IMR-90 (cell line): ENCODE data around the gene COL4A3. TPM values are rescaled to one million over a fixed set of nuclear protein-coding genes. Genes with fewer than 3 reads are reported as not detected.

Experiments
- ATAC-seq: fragments of 200-7000 bp; cut with Tn5 transposase; 2 replicates; pipeline ENCODE4 v1.9.1; 2020; ENCODE audit warnings: low read depth, mild to moderate bottlenecking, moderate library complexity
- BruUV-seq: library from RNA; stranded (reverse); fragments of 400-500 nt; replicated peaks from 2 replicates; lab custom pipeline; 2021; lab: Mats Ljungman, UMichigan
- CTCF ChIA-PET: fragments of 300-600 bp; formaldehyde crosslinking; extraction: SDS; loops from one replicate; lab custom pipeline; 2021; ENCODE audit warnings: antibody characterized with exemption; lab: Yijun Ruan, JAX
- POLR2A ChIA-PET: fragments of 300-600 bp; sonication (Branson Sonifier 250); formaldehyde crosslinking; loops from one replicate; lab custom pipeline; 2022; ENCODE audit warnings: antibody characterized with exemption; ENCODE audit not compliant: unreplicated experiment; lab: Charles Lee
- DNase-seq: peaks from one replicate; pipeline ENCODE4 v3.0.0; 2013
- H2AFZ ChIP-seq: replicated peaks from 2 replicates; pipeline ENCODE3; 2013; ENCODE audit warnings: low read length, mild to moderate bottlenecking; ENCODE audit not compliant: poor library complexity
- H2AK5ac ChIP-seq: 2 replicates; pipeline ENCODE4 v1.6.1; 2013; ENCODE audit warnings: low read depth, low read length, inconsistent platforms
- H2AK9ac ChIP-seq: replicated peaks from 2 replicates; pipeline ENCODE3; 2013; ENCODE audit warnings: mild to moderate bottlenecking, low read depth, low read length, moderate library complexity; ENCODE audit not compliant: poor library complexity
- H2BK120ac ChIP-seq: 2 replicates; pipeline ENCODE4 v1.6.1; 2013; ENCODE audit warnings: low read depth, low read length, inconsistent platforms
- H2BK15ac ChIP-seq: 3 replicates; pipeline ENCODE4 v1.6.1; 2013; ENCODE audit warnings: low read depth, low read length, inconsistent platforms
- H2BK20ac ChIP-seq: 2 replicates; pipeline ENCODE4 v1.6.1; 2013; ENCODE audit warnings: low read depth, mild to moderate bottlenecking, inconsistent platforms, low read length, moderate library complexity
- H2BK5ac ChIP-seq: 2 replicates; pipeline ENCODE4 v1.6.1; 2013; ENCODE audit warnings: mild to moderate bottlenecking, low read depth, low read length, inconsistent platforms; ENCODE audit not compliant: poor library complexity, severe bottlenecking
- H3K14ac ChIP-seq: replicated peaks from 2 replicates; pipeline ENCODE4 v1.6.1; 2013; ENCODE audit warnings: low read depth, low read length, inconsistent platforms
- H3K18ac ChIP-seq: 2 replicates; pipeline ENCODE4 v1.6.1; 2013; ENCODE audit warnings: low read depth, low read length, control low read depth
- H3K23ac ChIP-seq: 2 replicates; pipeline ENCODE4 v1.6.1; 2013; ENCODE audit warnings: low read depth, low read length, inconsistent platforms
- H3K27ac ChIP-seq: 2 replicates; pipeline ENCODE4 v1.5.1; 2013; ENCODE audit warnings: mild to moderate bottlenecking, control low read depth, low read length; ENCODE audit not compliant: insufficient read depth
- H3K27me3 ChIP-seq: 2 replicates; pipeline ENCODE4 v1.6.1; 2013; ENCODE audit warnings: low read length; ENCODE audit not compliant: control insufficient read depth, insufficient read depth
- H3K36me3 ChIP-seq: 2 replicates; pipeline ENCODE4 v1.6.1; 2013; ENCODE audit warnings: low read length, mixed read lengths; ENCODE audit not compliant: control insufficient read depth, insufficient read depth
- H3K4ac ChIP-seq: 2 replicates; pipeline ENCODE4 v1.6.1; 2013; ENCODE audit warnings: low read depth, low read length, inconsistent platforms
- H3K4me1 ChIP-seq: 2 replicates; pipeline ENCODE4 v1.6.1; 2013; ENCODE audit warnings: low read length, mixed read lengths; ENCODE audit not compliant: control insufficient read depth, insufficient read depth
- H3K4me2 ChIP-seq: 2 replicates; pipeline ENCODE4 v1.6.1; 2013; ENCODE audit warnings: low read depth, mild to moderate bottlenecking, control low read depth, low read length, moderate library complexity
- H3K4me3 ChIP-seq: 2 replicates; pipeline ENCODE4 v1.5.1; 2013; ENCODE audit warnings: low read depth, mild to moderate bottlenecking, control low read depth, low read length, moderate library complexity; ENCODE audit not compliant: insufficient read depth
- H3K56ac ChIP-seq: 2 replicates; pipeline ENCODE4 v1.6.1; 2013; ENCODE audit warnings: low read length, inconsistent platforms; ENCODE audit not compliant: insufficient read depth; ENCODE audit errors: extremely low read depth
- H3K79me1 ChIP-seq, 2 experiments: 2 replicates each; pipeline ENCODE4 v1.6.1; 2013; ENCODE audit warnings: low read length in 2 of 2, inconsistent platforms in 1 of 2, low read depth in 1 of 2
- H3K9ac ChIP-seq: 2 replicates; pipeline ENCODE4 v1.6.1; 2013; ENCODE audit warnings: low read depth, low read length, control low read depth
- H3K9me1 ChIP-seq: 2 replicates; pipeline ENCODE4 v1.6.1; 2013; ENCODE audit warnings: low read length, inconsistent platforms; ENCODE audit not compliant: insufficient read depth
- H3K9me3 ChIP-seq: 2 replicates; pipeline ENCODE4 v1.6.1; 2013; ENCODE audit warnings: low read length; ENCODE audit not compliant: control insufficient read depth, insufficient read depth
- H4K20me1 ChIP-seq: 2 replicates; pipeline ENCODE4 v1.6.1; 2013; ENCODE audit warnings: low read length, inconsistent platforms; ENCODE audit not compliant: insufficient read depth
- H4K5ac ChIP-seq: 2 replicates; pipeline ENCODE4 v1.6.1; 2013; ENCODE audit warnings: mild to moderate bottlenecking, low read depth, low read length, control low read depth
- H4K8ac ChIP-seq, 2 experiments: 2 replicates each; pipeline ENCODE4 v1.6.1; 2013; ENCODE audit warnings: low read depth in 2 of 2, low read length in 2 of 2, control low read depth in 1 of 2, inconsistent platforms in 1 of 2
- H4K91ac ChIP-seq: 2 replicates; pipeline ENCODE4 v1.6.1; 2013; ENCODE audit warnings: low read depth, low read length, inconsistent platforms; ENCODE audit not compliant: insufficient read depth
- CEBPB ChIP-seq: IDR thresholded peaks from 2 replicates; pipeline ENCODE4 v1.6.1; 2012; ENCODE audit warnings: low read depth, low read length, improper control_type of control experiment
- CTCF ChIP-seq: conservative IDR thresholded peaks from 2 replicates; pipeline ENCODE4 v1.5.1; 2012; ENCODE audit warnings: mild to moderate bottlenecking, low read depth, low read length, improper control_type of control experiment
- ELK1 ChIP-seq: fragments of 150-350 bp; IDR thresholded peaks from 2 replicates; pipeline ENCODE4 v1.6.1; 2016; ENCODE audit warnings: low read depth, mild to moderate bottlenecking, low read length, moderate library complexity, borderline replicate concordance
- MAFK ChIP-seq: IDR thresholded peaks from 2 replicates; pipeline ENCODE4 v1.6.1; 2012; ENCODE audit warnings: low read depth, low read length, improper control_type of control experiment
- MXI1 ChIP-seq: IDR thresholded peaks from 2 replicates; pipeline ENCODE4 v1.6.1; 2012; ENCODE audit warnings: low read depth, mild to moderate bottlenecking, low read length, moderate library complexity, borderline replicate concordance
- POLR2A ChIP-seq: IDR thresholded peaks from 2 replicates; pipeline ENCODE4 v1.6.1; 2012; ENCODE audit warnings: mild to moderate bottlenecking, low read depth, low read length
- RAD21 ChIP-seq: IDR thresholded peaks from 2 replicates; pipeline ENCODE4 v1.6.1; 2012; ENCODE audit warnings: low read length, improper control_type of control experiment
- RFX5 ChIP-seq: IDR thresholded peaks from 2 replicates; pipeline ENCODE4 v1.8.0; 2012; ENCODE audit warnings: low read depth, mild to moderate bottlenecking, low read length, moderate library complexity
- SMC3 ChIP-seq: fragments of 150-350 bp; IDR thresholded peaks from 2 replicates; pipeline ENCODE4 v1.6.1; 2016; ENCODE audit warnings: low read depth, mild to moderate bottlenecking, antibody characterized with exemption, low read length, moderate library complexity
- USF2 ChIP-seq: fragments of 150-350 bp; IDR thresholded peaks from 2 replicates; pipeline ENCODE4 v1.6.1; 2017; ENCODE audit warnings: mild to moderate bottlenecking, antibody characterized with exemption, low read length, low read depth
- WGBS, 2 experiments: methylation state at CpG; one replicate each; pipeline versions ENCODE4 v1.1.5 to v1.1.7; 2013; ENCODE audit warnings: missing lambda C conversion rate in 2 of 2; ENCODE audit not compliant: insufficient read length in 1 of 2; ENCODE audit errors: extremely low coverage in 2 of 2; 5-methylcytosine and 5-hydroxymethylcytosine counted together
- dilution Hi-C: fragments of 300-500 bp; cut with HindIII; formaldehyde crosslinking; loops from one replicate; pipeline ENCODE4 v1.14.3; 2018; ENCODE audit warnings: low sequenced_read_pairs; ENCODE audit not compliant: unreplicated experiment
- in situ Hi-C: fragments of 300-500 bp; cut with MboI; formaldehyde crosslinking; loops from 3 replicates; pipeline ENCODE4 v1.14.3; 2019; ENCODE audit warnings: low sequenced_read_pairs, inconsistent platforms, mixed read lengths
- intact Hi-C: fragments of 100-400 bp; cut with micrococcal nuclease; formaldehyde crosslinking; loops from 2 replicates; pipeline ENCODE4 v1.10.0; 2022
- polyA plus RNA-seq, 3 experiments: library from polyadenylated mRNA; depleted of rRNA; stranded (reverse); fragments of >200 nt; gene quantifications; 2 replicates each; pipeline ENCODE4 v1.2.3, GENCODE V29; 2012; ENCODE audit warnings: low replicate concordance in 1 of 3
- total RNA-seq: library from RNA; depleted of rRNA; stranded (reverse); fragments of >200 nt; gene quantifications from 2 replicates; pipeline ENCODE4 v1.2.3, GENCODE V29; 2012

COL4A3 gene
- total and polyA plus RNA-seq, 2 of the 4 experiments (the other 2 are of a cell fraction) = not detected

GRCh38 chr2:227201771-227202170, 37.3 kb downstream of the COL4A3 start:
- no peaks in the 10 kb centered on the region for H3K27me3 ChIP-seq
- H2BK120ac ChIP-seq = no peak overlapping the region
- no peak overlapping the region for H3K56ac ChIP-seq
- no peaks in the 10 kb centered on the region for H3K9me1 ChIP-seq
- H4K5ac ChIP-seq = no peak overlapping the region
- no peaks in the 10 kb centered on the region for H3K79me1 ChIP-seq
- H3K27ac ChIP-seq = no peak overlapping the region
- H4K20me1 ChIP-seq = no peaks in the 10 kb centered on the region
- intact Hi-C loops = no loop called here
- no peak overlapping the region for H3K23ac ChIP-seq
- H2AK5ac ChIP-seq = no peak overlapping the region
- H4K8ac ChIP-seq = no peak overlapping the region
- H3K9me3 ChIP-seq = no peaks in the 10 kb centered on the region
- no peak overlapping the region for H3K4ac ChIP-seq
- H3K14ac ChIP-seq = no peak overlapping the region
- H2BK5ac ChIP-seq = no peak overlapping the region
- ChIA-PET POLR2A (no interaction called here), CTCF (interaction anchor here (1.0 kb wide), 1 partner anchor 37 kb away, joined by 3 read pairs; no protein-coding TSS in a partner anchor)
- H2BK20ac ChIP-seq = no peak overlapping the region
- dilution Hi-C loops = no loop called here
- H3K18ac ChIP-seq = no peak overlapping the region
- H3K4me1 ChIP-seq = no peaks in the 10 kb centered on the region
- H3K4me2 ChIP-seq = no peak overlapping the region
- H3K4me3 ChIP-seq = no peak overlapping the region
- in situ Hi-C loops = no loop called here
- no peak overlapping the region for H2BK15ac ChIP-seq
- no peak overlapping the region for H4K91ac ChIP-seq
- no CpG with 5 or more reads among the region's 2 CpGs for WGBS, 2 experiments
- no peaks in the 10 kb centered on the region for H3K36me3 ChIP-seq
- TF ChIP-seq CTCF (no peak), ELK1 (no peak), CEBPB (no peak), SMC3 (no peak), POLR2A (no peak), RAD21 (no peak), USF2 (no peak), RFX5 (no peak), MAFK (no peak), MXI1 (no peak)
- no peak overlapping the region for H3K9ac ChIP-seq
- H2AFZ ChIP-seq = no peak overlapping the region
- ATAC-seq (no peak), DNase-seq (no peak)
- no peak overlapping the region for H2AK9ac ChIP-seq
- BruUV-seq = no TSS peak
